Activated CD4-positive, alpha-beta memory T cell treated with anti-CD3 and anti-CD28 coated beads, Interleukin-2, amount 10 ng/mL, durations not matched to agents 7 days and 5 days (primary cell): Measurements from ENCODE around the gene ZDHHC14. TPM values are rescaled to one million over a fixed set of nuclear protein-coding genes. Genes with fewer than 3 reads are reported as not detected.

Source experiments
- total RNA-seq, 2 experiments: library from RNA; stranded (reverse); gene quantifications; one replicate each; pipeline ENCODE4 v1.2.3, GENCODE V29; 2021

ZDHHC14 gene
- total RNA-seq, 2 experiments from 2014 or later: 8.1 to 8.7 TPM

Other genes starting within 250 kb of the ZDHHC14 start
- 10 to 100 TPM; 10.1 to 10.8 TPM for gene TMEM242, start 57.7 kb upstream of the ZDHHC14 start, total RNA-seq